HEK293 (cell line): ENCODE measurements around the gene PPP1R9B.

Source experiments
- FEZF1 ChIP-seq: fragments of 450-650 bp; formaldehyde crosslinking; IDR thresholded peaks from 2 replicates; pipeline ENCODE4 v1.5.1; 2016; ENCODE audit warnings: missing biosample characterization, missing genetic modification characterization
- GLI2 ChIP-seq: fragments of 450-650 bp; formaldehyde crosslinking; IDR thresholded peaks from 2 replicates; pipeline ENCODE4; 2017; ENCODE audit warnings: missing biosample characterization, missing genetic modification characterization, low read depth, borderline replicate concordance
- HIC1 ChIP-seq: fragments of 450-650 bp; formaldehyde crosslinking; IDR thresholded peaks from 2 replicates; pipeline ENCODE4 v1.5.1; 2016; ENCODE audit warnings: missing biosample characterization, missing genetic modification characterization
- KLF1 ChIP-seq: fragments of 450-650 bp; formaldehyde crosslinking; IDR thresholded peaks from 2 replicates; pipeline ENCODE4 v1.5.1; 2016; ENCODE audit warnings: missing biosample characterization, missing genetic modification characterization
- MEIS1 ChIP-seq: sonication (generic); formaldehyde crosslinking; IDR thresholded peaks from 2 replicates; pipeline ENCODE4 v1.8.1; 2022; ENCODE audit warnings: missing genetic modification reagents, mild to moderate bottlenecking, borderline replicate concordance
- PRDM2 ChIP-seq: fragments of 450-650 bp; formaldehyde crosslinking; IDR thresholded peaks from 2 replicates; pipeline ENCODE4 v1.5.1; 2016; ENCODE audit warnings: missing biosample characterization, missing genetic modification characterization, borderline replicate concordance
- SP7 ChIP-seq: fragments of 450-650 bp; formaldehyde crosslinking; IDR thresholded peaks from 2 replicates; pipeline ENCODE4 v1.5.1; 2016; ENCODE audit warnings: missing biosample characterization, missing genetic modification characterization
- ZBTB11 ChIP-seq: fragments of 450-650 bp; formaldehyde crosslinking; conservative IDR thresholded peaks from 2 replicates; pipeline ENCODE4 v1.5.1; 2016; ENCODE audit warnings: low read depth, missing biosample characterization, missing genetic modification characterization
- ZBTB20 ChIP-seq: fragments of 450-650 bp; formaldehyde crosslinking; IDR thresholded peaks from 2 replicates; pipeline ENCODE4 v1.5.1; 2016; ENCODE audit warnings: missing biosample characterization, missing genetic modification characterization
- ZBTB7A ChIP-seq: fragments of 450-650 bp; formaldehyde crosslinking; IDR thresholded peaks from 2 replicates; pipeline ENCODE4 v1.5.1; 2016; ENCODE audit warnings: low read depth, missing biosample characterization, missing genetic modification characterization
- ZFP3 ChIP-seq: fragments of 450-650 bp; formaldehyde crosslinking; IDR thresholded peaks from 2 replicates; pipeline ENCODE4 v1.5.1; 2016; ENCODE audit warnings: low read depth, missing biosample characterization, missing genetic modification characterization
- ZFP69B ChIP-seq: fragments of 450-650 bp; formaldehyde crosslinking; IDR thresholded peaks from 2 replicates; pipeline ENCODE4 v1.5.1; 2016; ENCODE audit warnings: missing biosample characterization, missing genetic modification characterization
- ZNF121 ChIP-seq: fragments of 450-650 bp; formaldehyde crosslinking; IDR thresholded peaks from 2 replicates; pipeline ENCODE4 v1.5.1; 2016; ENCODE audit warnings: missing biosample characterization, missing genetic modification characterization
- ZNF18 ChIP-seq: fragments of 450-650 bp; formaldehyde crosslinking; IDR thresholded peaks from 2 replicates; pipeline ENCODE4 v1.5.1; 2016; ENCODE audit warnings: missing biosample characterization, missing genetic modification characterization
- ZNF214 ChIP-seq: fragments of 450-650 bp; formaldehyde crosslinking; IDR thresholded peaks from 2 replicates; pipeline ENCODE4 v1.5.1; 2017; ENCODE audit warnings: missing biosample characterization, mild to moderate bottlenecking, missing genetic modification characterization, borderline replicate concordance
- ZNF223 ChIP-seq: fragments of 450-650 bp; formaldehyde crosslinking; IDR thresholded peaks from 2 replicates; pipeline ENCODE4 v1.5.1; 2016; ENCODE audit warnings: missing biosample characterization, missing genetic modification characterization
- ZNF48 ChIP-seq: fragments of 450-650 bp; formaldehyde crosslinking; IDR thresholded peaks from 2 replicates; pipeline ENCODE4 v1.5.1; 2016; ENCODE audit warnings: missing biosample characterization, missing genetic modification characterization
- ZNF529 ChIP-seq: fragments of 450-650 bp; formaldehyde crosslinking; IDR thresholded peaks from 2 replicates; pipeline ENCODE4 v1.5.1; 2017; ENCODE audit warnings: missing genetic modification characterization, missing biosample characterization; ENCODE audit not compliant: insufficient replicate concordance
- ZNF549 ChIP-seq: fragments of 450-650 bp; IDR thresholded peaks from 2 replicates; pipeline ENCODE4 v1.5.1; 2018; ENCODE audit warnings: missing biosample characterization, missing genetic modification characterization, mild to moderate bottlenecking, inconsistent platforms, moderate library complexity
- ZNF629 ChIP-seq: fragments of 450-650 bp; formaldehyde crosslinking; IDR thresholded peaks from 2 replicates; pipeline ENCODE4 v1.5.1; 2017; ENCODE audit warnings: missing biosample characterization, missing genetic modification characterization
- ZNF670 ChIP-seq: fragments of 450-650 bp; formaldehyde crosslinking; IDR thresholded peaks from 2 replicates; pipeline ENCODE4 v1.5.1; 2016; ENCODE audit warnings: missing biosample characterization, missing genetic modification characterization, low read depth
- ZNF747 ChIP-seq: fragments of 450-650 bp; formaldehyde crosslinking; IDR thresholded peaks from 2 replicates; pipeline ENCODE4 v1.5.1; 2016; ENCODE audit warnings: missing biosample characterization, missing genetic modification characterization
- ZNF768 ChIP-seq: fragments of 450-650 bp; formaldehyde crosslinking; IDR thresholded peaks from 2 replicates; pipeline ENCODE4 v1.5.1; 2018; ENCODE audit warnings: missing biosample characterization, mild to moderate bottlenecking, missing genetic modification characterization
- ZNF792 ChIP-seq: fragments of 450-650 bp; formaldehyde crosslinking; IDR thresholded peaks from 2 replicates; pipeline ENCODE4 v1.5.1; 2016; ENCODE audit warnings: missing biosample characterization, missing genetic modification characterization
- ZSCAN4 ChIP-seq: fragments of 450-650 bp; formaldehyde crosslinking; IDR thresholded peaks from 2 replicates; pipeline ENCODE4 v1.5.1; 2017; ENCODE audit warnings: missing biosample characterization, missing genetic modification characterization

The PPP1R9B gene

GRCh38 chr17:50177983-50178834 lies 27.7 kb upstream of the PPP1R9B start (continued):
- TF ChIP-seq ZNF670 (tag by site-specific recombination), result no peak
- no peak for TF ChIP-seq ZNF18 (tag by site-specific recombination)
- no peak for TF ChIP-seq PRDM2 (tag by site-specific recombination)
- no peak for TF ChIP-seq ZNF223 (tag by site-specific recombination)
- TF ChIP-seq ZNF549 (tag by site-specific recombination), result no peak
- peak; percentile 78; the same call in 1 of the 2 replicates for TF ChIP-seq ZBTB20 (tag by site-specific recombination)
- TF ChIP-seq ZNF792 (tag by site-specific recombination), result no peak
- no peak for TF ChIP-seq ZBTB11 (tag by site-specific recombination)
- TF ChIP-seq ZBTB7A, result no peak
- no peak for TF ChIP-seq ZNF747
- TF ChIP-seq KLF1 (tag by site-specific recombination), result peak; percentile 95
- no peak for TF ChIP-seq ZFP3 (tag by site-specific recombination)
- TF ChIP-seq ZNF529 (tag by site-specific recombination), result no peak
- no peak for TF ChIP-seq ZNF768
- no peak for TF ChIP-seq MEIS1 (CRISPR knock-in tag)
- TF ChIP-seq HIC1 (tag by site-specific recombination), result peak; percentile 94
- no peak for TF ChIP-seq ZNF48 (tag by site-specific recombination)
- TF ChIP-seq FEZF1 (tag by site-specific recombination), result no peak
- peak; percentile 84 for TF ChIP-seq SP7
- peak; percentile 79 for TF ChIP-seq ZNF629 (tag by site-specific recombination)
- peak; percentile 56; the same call in 1 of the 2 replicates for TF ChIP-seq ZSCAN4 (tag by site-specific recombination)
- 0 out of 2 replicates have a peak, but pooled peaks have one; percentile 20 for TF ChIP-seq ZFP69B (tag by site-specific recombination)
- TF ChIP-seq ZNF121 (tag by site-specific recombination), result peak; percentile 99
- no peak for TF ChIP-seq ZNF214 (tag by site-specific recombination)
- no peak for TF ChIP-seq GLI2 (tag by site-specific recombination)
